HEK293 (cell line): Measurements from ENCODE around the gene NRL.
A peak's percentile ranks its signal among the peaks of the same experiment; 100 is the strongest.

Experiments
- ELK4 ChIP-seq: IDR thresholded peaks from 2 replicates; pipeline ENCODE4 v1.6.1; 2011; ENCODE audit warnings: mild to moderate bottlenecking, low read depth, low read length, borderline replicate concordance
- INSM2 ChIP-seq: fragments of 450-650 bp; formaldehyde crosslinking; IDR thresholded peaks from 2 replicates; pipeline ENCODE4 v1.5.1; 2016; ENCODE audit warnings: missing biosample characterization, missing genetic modification characterization
- OSR2 ChIP-seq: fragments of 450-650 bp; formaldehyde crosslinking; IDR thresholded peaks from 2 replicates; pipeline ENCODE4 v1.5.1; 2016; ENCODE audit warnings: missing biosample characterization, missing genetic modification characterization
- PRDM4 ChIP-seq: fragments of 450-650 bp; formaldehyde crosslinking; IDR thresholded peaks from 2 replicates; pipeline ENCODE4 v1.5.1; 2017; ENCODE audit warnings: missing biosample characterization, missing genetic modification characterization
- SP7 ChIP-seq: fragments of 450-650 bp; formaldehyde crosslinking; IDR thresholded peaks from 2 replicates; pipeline ENCODE4 v1.5.1; 2016; ENCODE audit warnings: missing biosample characterization, missing genetic modification characterization
- TCF7L2 ChIP-seq: IDR thresholded peaks from 2 replicates; pipeline ENCODE4 v1.6.1; 2011; ENCODE audit warnings: low read depth, mild to moderate bottlenecking, inconsistent platforms, low read length, moderate library complexity, borderline replicate concordance
- WT1 ChIP-seq: fragments of 450-650 bp; formaldehyde crosslinking; IDR thresholded peaks from 2 replicates; pipeline ENCODE4 v1.5.1; 2016; ENCODE audit warnings: missing biosample characterization, missing genetic modification characterization
- ZBTB21 ChIP-seq: fragments of 450-650 bp; formaldehyde crosslinking; IDR thresholded peaks from 2 replicates; pipeline ENCODE4 v1.5.1; 2017; ENCODE audit warnings: missing biosample characterization, missing genetic modification characterization
- ZBTB26 ChIP-seq: fragments of 450-650 bp; formaldehyde crosslinking; optimal IDR thresholded peaks from 2 replicates; pipeline ENCODE3; 2016; ENCODE audit warnings: missing biosample characterization, mild to moderate bottlenecking, missing genetic modification characterization
- ZBTB49 ChIP-seq: fragments of 450-650 bp; formaldehyde crosslinking; IDR thresholded peaks from 2 replicates; pipeline ENCODE4 v1.5.1; 2016; ENCODE audit warnings: missing biosample characterization, missing genetic modification characterization, low read depth
- ZNF112 ChIP-seq: fragments of 450-650 bp; formaldehyde crosslinking; IDR thresholded peaks from 2 replicates; pipeline ENCODE4 v1.5.0; 2017; ENCODE audit warnings: missing biosample characterization, missing genetic modification characterization
- ZNF114 ChIP-seq: fragments of 450-650 bp; formaldehyde crosslinking; IDR thresholded peaks from 2 replicates; pipeline ENCODE4 v1.5.0; 2017; ENCODE audit warnings: missing biosample characterization, missing genetic modification characterization
- ZNF132 ChIP-seq: fragments of 450-650 bp; formaldehyde crosslinking; IDR thresholded peaks from 2 replicates; pipeline ENCODE4 v1.5.1; 2017; ENCODE audit warnings: missing biosample characterization, missing genetic modification characterization, borderline replicate concordance
- ZNF354C ChIP-seq: fragments of 450-650 bp; formaldehyde crosslinking; IDR thresholded peaks from 2 replicates; pipeline ENCODE4 v1.5.1; 2016; ENCODE audit warnings: missing biosample characterization, missing genetic modification characterization, low read depth, borderline replicate concordance
- ZNF513 ChIP-seq: fragments of 450-650 bp; IDR thresholded peaks from 2 replicates; pipeline ENCODE4 v1.5.1; 2018; ENCODE audit warnings: missing biosample characterization, missing genetic modification characterization
- ZNF549 ChIP-seq: fragments of 450-650 bp; IDR thresholded peaks from 2 replicates; pipeline ENCODE4 v1.5.1; 2018; ENCODE audit warnings: missing biosample characterization, missing genetic modification characterization, mild to moderate bottlenecking, inconsistent platforms, moderate library complexity
- ZNF585B ChIP-seq: fragments of 450-650 bp; formaldehyde crosslinking; IDR thresholded peaks from 2 replicates; pipeline ENCODE4 v1.5.1; 2016; ENCODE audit warnings: missing biosample characterization, missing genetic modification characterization
- ZNF621 ChIP-seq: fragments of 450-650 bp; formaldehyde crosslinking; IDR thresholded peaks from 2 replicates; pipeline ENCODE4 v1.5.1; 2017; ENCODE audit warnings: missing biosample characterization, missing genetic modification characterization
- ZNF768 ChIP-seq: fragments of 450-650 bp; formaldehyde crosslinking; IDR thresholded peaks from 2 replicates; pipeline ENCODE4 v1.5.1; 2018; ENCODE audit warnings: missing biosample characterization, mild to moderate bottlenecking, missing genetic modification characterization
- ZXDB ChIP-seq: fragments of 450-650 bp; formaldehyde crosslinking; IDR thresholded peaks from 2 replicates; pipeline ENCODE4 v1.5.1; 2016; ENCODE audit warnings: missing biosample characterization, missing genetic modification characterization
- TF ChIP-seq, protein P1 (sequence below): fragments of 450-650 bp; formaldehyde crosslinking; IDR thresholded peaks from 2 replicates; pipeline ENCODE4 v1.5.1; 2016; ENCODE audit warnings: missing biosample characterization, missing genetic modification characterization
- TF ChIP-seq, protein P2 (sequence below): fragments of 450-650 bp; formaldehyde crosslinking; IDR thresholded peaks from 2 replicates; pipeline ENCODE4 v1.5.1; 2016; ENCODE audit warnings: missing biosample characterization, missing genetic modification characterization

The NRL gene

GRCh38 chr14:24036169-24036962, 78.4 kb downstream of the NRL start (continued):
- TF ChIP-seq ZBTB49 (tag by site-specific recombination) (no peak), ZBTB26 (peak; percentile 53), ZXDB (tag by site-specific recombination) (peak; percentile 93), ZNF354C (tag by site-specific recombination) (no peak), ELK4 (no peak), ZNF513 (tag by site-specific recombination) (no peak), ZNF112 (tag by site-specific recombination) (no peak), ZNF549 (tag by site-specific recombination) (no peak), PRDM4 (tag by site-specific recombination) (peak; percentile 80), ZNF621 (tag by site-specific recombination) (no peak), SP7 (tag by site-specific recombination) (peak; percentile 70), ZBTB21 (tag by site-specific recombination) (no peak), TCF7L2 (peak; percentile 66; the same call in 1 of the 2 replicates), ZNF114 (tag by site-specific recombination) (no peak), WT1 (tag by site-specific recombination) (no peak), OSR2 (tag by site-specific recombination) (peak; percentile 37; the same call in 1 of the 2 replicates), ZNF132 (tag by site-specific recombination) (no peak), ZNF585B (tag by site-specific recombination) (no peak), ZNF768 (tag by site-specific recombination) (no peak), INSM2 (peak; percentile 45; the same call in 1 of the 2 replicates)
- TF ChIP-seq, protein P1, sequence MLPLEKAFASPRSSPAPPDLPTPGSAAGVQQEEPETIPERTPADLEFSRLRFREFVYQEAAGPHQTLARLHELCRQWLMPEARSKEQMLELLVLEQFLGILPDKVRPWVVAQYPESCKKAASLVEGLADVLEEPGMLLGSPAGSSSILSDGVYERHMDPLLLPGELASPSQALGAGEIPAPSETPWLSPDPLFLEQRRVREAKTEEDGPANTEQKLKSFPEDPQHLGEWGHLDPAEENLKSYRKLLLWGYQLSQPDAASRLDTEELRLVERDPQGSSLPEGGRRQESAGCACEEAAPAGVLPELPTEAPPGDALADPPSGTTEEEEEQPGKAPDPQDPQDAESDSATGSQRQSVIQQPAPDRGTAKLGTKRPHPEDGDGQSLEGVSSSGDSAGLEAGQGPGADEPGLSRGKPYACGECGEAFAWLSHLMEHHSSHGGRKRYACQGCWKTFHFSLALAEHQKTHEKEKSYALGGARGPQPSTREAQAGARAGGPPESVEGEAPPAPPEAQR (tag by site-specific recombination) = no peak
- TF ChIP-seq, protein P2, sequence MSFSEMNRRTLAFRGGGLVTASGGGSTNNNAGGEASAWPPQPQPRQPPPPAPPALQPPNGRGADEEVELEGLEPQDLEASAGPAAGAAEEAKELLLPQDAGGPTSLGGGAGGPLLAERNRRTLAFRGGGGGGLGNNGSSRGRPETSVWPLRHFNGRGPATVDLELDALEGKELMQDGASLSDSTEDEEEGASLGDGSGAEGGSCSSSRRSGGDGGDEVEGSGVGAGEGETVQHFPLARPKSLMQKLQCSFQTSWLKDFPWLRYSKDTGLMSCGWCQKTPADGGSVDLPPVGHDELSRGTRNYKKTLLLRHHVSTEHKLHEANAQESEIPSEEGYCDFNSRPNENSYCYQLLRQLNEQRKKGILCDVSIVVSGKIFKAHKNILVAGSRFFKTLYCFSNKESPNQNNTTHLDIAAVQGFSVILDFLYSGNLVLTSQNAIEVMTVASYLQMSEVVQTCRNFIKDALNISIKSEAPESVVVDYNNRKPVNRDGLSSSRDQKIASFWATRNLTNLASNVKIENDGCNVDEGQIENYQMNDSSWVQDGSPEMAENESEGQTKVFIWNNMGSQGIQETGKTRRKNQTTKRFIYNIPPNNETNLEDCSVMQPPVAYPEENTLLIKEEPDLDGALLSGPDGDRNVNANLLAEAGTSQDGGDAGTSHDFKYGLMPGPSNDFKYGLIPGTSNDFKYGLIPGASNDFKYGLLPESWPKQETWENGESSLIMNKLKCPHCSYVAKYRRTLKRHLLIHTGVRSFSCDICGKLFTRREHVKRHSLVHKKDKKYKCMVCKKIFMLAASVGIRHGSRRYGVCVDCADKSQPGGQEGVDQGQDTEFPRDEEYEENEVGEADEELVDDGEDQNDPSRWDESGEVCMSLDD (tag by site-specific recombination) = peak; percentile 91
